Ovary (tissue), 3 donors: ENCODE results near the gene HMCES.

Experiments used
- CTCF ChIP-seq, 3 donors: fragments of 450-650 bp in 2 of 3; fragments of 200-600 bp in 1 of 3; IDR thresholded peaks; one replicate each; pipeline versions ENCODE4 v1.5.1 to v1.8.0; 2016 to 2022; ENCODE audit warnings: antibody characterized with exemption in 3 of 3, mild to moderate bottlenecking in 1 of 3
- EP300 ChIP-seq: sonication (generic); formaldehyde crosslinking; IDR thresholded peaks from one replicate; pipeline ENCODE4 v1.6.1; 2017; ENCODE audit warnings: antibody characterized with exemption
- POLR2A ChIP-seq: fragments of 450-650 bp; IDR thresholded peaks from one replicate; pipeline ENCODE4 v1.6.1; 2017; ENCODE audit warnings: antibody characterized with exemption, mild to moderate bottlenecking, moderate library complexity
- donor health status: DM: no; HTN: no; CAD: no.

GRCh38 chr3:129343643-129344360 lies 65.1 kb downstream of the HMCES start:
- TF ChIP-seq CTCF (IDR thresholded peaks at IDR 0.05) (no peak), POLR2A (no peak), EP300 (no peak)
